GM23338 (cell line): ENCODE measurements around the gene RGS6. TPM values are rescaled to one million over a fixed set of nuclear protein-coding genes. Genes with fewer than 3 reads are reported as not detected.

ENCODE experiments used
- ATAC-seq: fragments of 200-7000 bp; cut with Tn5 transposase; 3 replicates; pipeline ENCODE4 v1.9.1; 2020
- DNase-seq: peaks from one replicate; pipeline ENCODE4 v3.0.0-alpha.2; 2015; ENCODE audit warnings: low spot score
- H2AFZ ChIP-seq: fragments of 200-600 bp; sonication (generic); 2 replicates; pipeline ENCODE4 v1.8.0; 2016; ENCODE audit warnings: antibody characterized with exemption, mild to moderate bottlenecking, moderate library complexity
- H3F3A ChIP-seq: fragments of 200-600 bp; sonication (generic); replicated peaks from 2 replicates; pipeline ENCODE4 v1.8.0; 2017; ENCODE audit warnings: antibody characterized with exemption, mixed run types, low read depth
- H3K27ac ChIP-seq: fragments of 200-600 bp; sonication (generic); 2 replicates; pipeline ENCODE4 v1.6.1; 2016; ENCODE audit warnings: low read depth
- H3K27me3 ChIP-seq: fragments of 200-600 bp; sonication (generic); 2 replicates; pipeline ENCODE4 v1.8.0; 2016; ENCODE audit warnings: mild to moderate bottlenecking, mixed run types, moderate library complexity; ENCODE audit not compliant: insufficient read depth
- H3K36me3 ChIP-seq: fragments of 200-600 bp; sonication (generic); 2 replicates; pipeline ENCODE4 v1.8.0; 2016; ENCODE audit warnings: mild to moderate bottlenecking; ENCODE audit not compliant: insufficient read depth
- H3K4me1 ChIP-seq: fragments of 200-600 bp; sonication (generic); 2 replicates; pipeline ENCODE4 v1.8.0; 2016; ENCODE audit warnings: mild to moderate bottlenecking, moderate library complexity; ENCODE audit not compliant: insufficient read depth
- H3K4me2 ChIP-seq: fragments of 200-600 bp; sonication (generic); 2 replicates; pipeline ENCODE4 v1.7.1; 2017; ENCODE audit warnings: mixed run types
- H3K4me3 ChIP-seq: fragments of 200-600 bp; sonication (generic); 2 replicates; pipeline ENCODE4 v1.6.1; 2016; ENCODE audit warnings: mixed run types
- H3K79me2 ChIP-seq: fragments of 200-600 bp; sonication (generic); replicated peaks from 2 replicates; pipeline ENCODE4 v1.8.0; 2017; ENCODE audit warnings: mild to moderate bottlenecking; ENCODE audit not compliant: insufficient read depth
- H3K9me2 ChIP-seq: fragments of 200-600 bp; sonication (generic); 2 replicates; pipeline ENCODE4 v1.8.0; 2017; ENCODE audit not compliant: insufficient read depth
- H4K20me1 ChIP-seq: fragments of 200-600 bp; sonication (generic); replicated peaks from 2 replicates; pipeline ENCODE4 v1.8.0; 2017; ENCODE audit warnings: mild to moderate bottlenecking; ENCODE audit not compliant: insufficient read depth
- H3K27ac Mint-ChIP-seq: 2 replicates; pipeline ENCODE4 v1.8.0; 2020; ENCODE audit warnings: inconsistent platforms, mild to moderate bottlenecking, moderate library complexity, mixed read lengths
- H3K27me3 Mint-ChIP-seq: 3 replicates; pipeline ENCODE4 v1.8.0; 2022; ENCODE audit warnings: low read depth, mild to moderate bottlenecking, moderate library complexity, mixed read lengths, inconsistent platforms; ENCODE audit not compliant: insufficient read depth, poor library complexity
- H3K36me3 Mint-ChIP-seq: 3 replicates; pipeline ENCODE4 v1.8.0; 2021; ENCODE audit warnings: low read depth, mild to moderate bottlenecking, inconsistent platforms, moderate library complexity, mixed read lengths
- H3K4me1 Mint-ChIP-seq: 3 replicates; pipeline ENCODE4 v1.8.0; 2020; ENCODE audit warnings: mild to moderate bottlenecking, inconsistent platforms, mixed read lengths
- H3K4me3 Mint-ChIP-seq: 3 replicates; pipeline ENCODE4 v1.8.0; 2021; ENCODE audit warnings: moderate library complexity, mild to moderate bottlenecking, inconsistent platforms, mixed read lengths
- H3K9me3 Mint-ChIP-seq: 3 replicates; pipeline ENCODE4 v1.8.0; 2020; ENCODE audit warnings: moderate library complexity, mild to moderate bottlenecking, inconsistent platforms, mixed read lengths
- CREB1 ChIP-seq: fragments of 250-450 bp; sonication (Bioruptor Pico); IDR thresholded peaks from 2 replicates; pipeline ENCODE4 v1.5.0; 2020; ENCODE audit warnings: low read depth, mild to moderate bottlenecking, moderate library complexity
- EZH2 ChIP-seq: fragments of 200-600 bp; sonication (generic); IDR thresholded peaks from one replicate; pipeline ENCODE4 v1.8.0; 2017; ENCODE audit warnings: antibody characterized with exemption, mild to moderate bottlenecking, low read depth; ENCODE audit not compliant: unreplicated experiment
- EZH2phosphoT487 ChIP-seq: fragments of 200-600 bp; sonication (generic); IDR thresholded peaks from one replicate; pipeline ENCODE4 v1.8.1; 2018; ENCODE audit warnings: antibody characterized with exemption; ENCODE audit not compliant: unreplicated experiment
- JUNB ChIP-seq: IDR thresholded peaks from one replicate; pipeline ENCODE4 v1.6.1; 2016; ENCODE audit warnings: antibody characterized with exemption; ENCODE audit not compliant: unreplicated experiment
- NANOG ChIP-seq: IDR thresholded peaks from 2 replicates; pipeline ENCODE4 v1.6.1; 2016; ENCODE audit warnings: antibody characterized with exemption, borderline replicate concordance
- POLR2AphosphoS5 ChIP-seq: IDR thresholded peaks from 2 replicates; pipeline ENCODE4 v1.6.1; 2016; ENCODE audit warnings: antibody characterized with exemption, low read depth
- REST ChIP-seq: IDR thresholded peaks from one replicate; pipeline ENCODE4 v1.6.1; 2018; ENCODE audit warnings: antibody characterized with exemption; ENCODE audit not compliant: unreplicated experiment
- ZNF114 ChIP-seq: fragments of 250-450 bp; sonication (Bioruptor Pico); IDR thresholded peaks from 2 replicates; pipeline ENCODE4 v1.5.0; 2020; ENCODE audit warnings: mild to moderate bottlenecking, moderate library complexity
- ZNF331 ChIP-seq: fragments of 250-450 bp; sonication (Bioruptor Pico); IDR thresholded peaks from 2 replicates; pipeline ENCODE4 v1.5.0; 2020; ENCODE audit warnings: low read depth, mild to moderate bottlenecking, moderate library complexity
- polyA plus RNA-seq: library from polyadenylated mRNA; unstranded; fragments of >200 nt; fragmentation: Nextera tagmentation; extraction: Ambion mirVana; gene quantifications from 2 replicates; pipeline ENCODE4 v1.2.1, GENCODE V29; 2016
- total RNA-seq: library from RNA; depleted of rRNA; stranded (reverse); fragments of >200 nt; shearing (Covaris generic); gene quantifications from 2 replicates; pipeline ENCODE4 v1.2.3, GENCODE V29; 2014
- TF ChIP-seq, protein P1 (sequence below): IDR thresholded peaks from 2 replicates; pipeline ENCODE4 v1.6.1; 2016; ENCODE audit warnings: antibody characterized with exemption

The RGS6 gene
- total and polyA plus RNA-seq, 2 experiments from 2014 or later = 0.66 to 0.83 TPM

GRCh38 chr14:72565917-72566316 lies 633.7 kb downstream of the RGS6 start:
- H3K27ac Mint-ChIP-seq = no peak overlapping the region
- no peaks in the 10 kb centered on the region for H3K27me3 ChIP-seq

GRCh38 chr14:72567226-72567625 lies 635.0 kb downstream of the RGS6 start:
- no peaks in the 10 kb centered on the region for H3K27me3 ChIP-seq
- no peak overlapping the region for H3K27ac ChIP-seq
- no peaks in the 10 kb centered on the region for H3K36me3 ChIP-seq
- H3K4me2 ChIP-seq = no peak overlapping the region
- Mint-ChIP-seq H3K27ac (no peak overlapping the region), H3K27me3 (peaks cover 8% of the 10 kb centered on the region), H3K36me3 (no peaks in the 10 kb centered on the region), H3K9me3 (peaks cover 5% of the 10 kb centered on the region; the same call in 2 of the 3 replicates), H3K4me1 (no peaks in the 10 kb centered on the region), H3K4me3 (no peak overlapping the region)
- H3K9me2 ChIP-seq = no peaks in the 10 kb centered on the region
- no peaks in the 10 kb centered on the region for H3F3A ChIP-seq
- no peak for ATAC-seq
- no peak overlapping the region for H2AFZ ChIP-seq
- H3K4me1 ChIP-seq = no peaks in the 10 kb centered on the region
- H4K20me1 ChIP-seq = no peaks in the 10 kb centered on the region
- no peaks in the 10 kb centered on the region for H3K79me2 ChIP-seq
- no peak for DNase-seq
- H3K4me3 ChIP-seq = no peak overlapping the region
- TF ChIP-seq NANOG (no peak), JUNB (no peak), ZNF114 (CRISPR knock-in tag) (no peak), REST (no peak), EZH2phosphoT487 (no peak), POLR2AphosphoS5 (no peak), EZH2 (no peak), CREB1 (CRISPR knock-in tag) (no peak)
- TF ChIP-seq, protein P1, sequence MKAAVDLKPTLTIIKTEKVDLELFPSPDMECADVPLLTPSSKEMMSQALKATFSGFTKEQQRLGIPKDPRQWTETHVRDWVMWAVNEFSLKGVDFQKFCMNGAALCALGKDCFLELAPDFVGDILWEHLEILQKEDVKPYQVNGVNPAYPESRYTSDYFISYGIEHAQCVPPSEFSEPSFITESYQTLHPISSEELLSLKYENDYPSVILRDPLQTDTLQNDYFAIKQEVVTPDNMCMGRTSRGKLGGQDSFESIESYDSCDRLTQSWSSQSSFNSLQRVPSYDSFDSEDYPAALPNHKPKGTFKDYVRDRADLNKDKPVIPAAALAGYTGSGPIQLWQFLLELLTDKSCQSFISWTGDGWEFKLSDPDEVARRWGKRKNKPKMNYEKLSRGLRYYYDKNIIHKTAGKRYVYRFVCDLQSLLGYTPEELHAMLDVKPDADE = no peak

More at GRCh38 chr14:72565917-72566316, 633.7 kb downstream of the RGS6 start:
- no peaks in the 10 kb centered on the region for H3K36me3 ChIP-seq
- H3K4me1 ChIP-seq = no peaks in the 10 kb centered on the region
- Mint-ChIP-seq H3K36me3 (no peaks in the 10 kb centered on the region), H3K4me3 (no peak overlapping the region), H3K27me3 (peaks cover 9% of the 10 kb centered on the region), H3K9me3 (no peaks in the 10 kb centered on the region), H3K4me1 (no peaks in the 10 kb centered on the region)
- no peak overlapping the region for H2AFZ ChIP-seq
- ATAC-seq (no peak), DNase-seq (no peak)
- H3K9me2 ChIP-seq = no peaks in the 10 kb centered on the region
- no peaks in the 10 kb centered on the region for H4K20me1 ChIP-seq
- H3K27ac ChIP-seq = no peak overlapping the region
- H3K4me3 ChIP-seq = no peak overlapping the region
- no peak overlapping the region for H3K4me2 ChIP-seq
- no peaks in the 10 kb centered on the region for H3F3A ChIP-seq
- TF ChIP-seq, protein P1 = no peak
- TF ChIP-seq REST (no peak), ZNF114 (CRISPR knock-in tag) (no peak), NANOG (no peak), EZH2phosphoT487 (no peak), ZNF331 (CRISPR knock-in tag) (no peak)
- H3K79me2 ChIP-seq = no peaks in the 10 kb centered on the region
